ENCODE results near the gene DMRT1. TPM values are rescaled to one million over a fixed set of nuclear protein-coding genes. Genes with fewer than 3 reads are reported as not detected.

Gene DMRT1
- total RNA-seq, 1 donor from 2014 or later, result not detected

DNA sequence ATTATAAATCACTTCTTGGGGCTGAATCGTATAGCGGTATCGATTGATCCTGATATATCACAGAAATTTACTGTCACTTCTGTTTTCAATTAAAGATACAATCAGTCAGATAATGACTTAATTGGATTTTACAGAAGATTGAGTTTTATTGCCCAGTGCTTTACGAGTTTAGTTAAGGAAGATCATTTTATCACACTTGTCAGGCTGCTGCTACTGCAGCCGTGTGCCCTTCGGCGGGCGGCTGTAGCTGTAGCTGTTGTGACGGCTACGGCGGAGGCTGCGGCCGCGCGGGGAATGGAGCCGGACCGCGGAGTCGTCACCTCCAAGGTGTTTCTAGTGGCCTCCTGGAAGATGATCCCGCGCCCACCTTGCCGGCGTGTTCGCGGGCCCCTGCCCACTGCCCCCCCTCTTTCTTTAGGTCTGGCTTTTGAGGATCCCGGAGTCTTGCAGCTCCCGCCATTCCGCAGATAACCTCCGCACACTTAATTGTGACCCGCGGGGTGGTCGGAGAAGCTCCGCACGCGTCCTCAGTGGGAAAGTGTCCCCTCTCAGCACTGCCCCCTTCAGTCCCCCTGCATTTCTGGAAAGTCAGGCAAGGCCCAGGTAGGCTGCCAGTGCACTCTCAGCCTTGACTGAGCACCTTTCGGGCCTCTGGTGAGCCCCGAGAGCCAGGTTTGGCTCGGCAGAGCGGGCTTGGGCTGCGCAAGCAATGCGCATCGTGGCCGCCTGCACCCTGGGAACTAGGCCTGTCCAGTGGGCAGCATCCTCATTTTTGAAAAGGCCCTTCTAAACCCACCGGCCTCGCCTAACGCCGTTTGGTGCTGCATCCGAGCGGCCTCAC lies 128.0 kb downstream of the DMRT1 start:
- no peak overlapping the region for H3K27ac Mint-ChIP-seq (ENCODE audit: unreplicated experiment)
- DNase-seq (ENCODE audit: low read depth) (no peak), FAIRE-seq (no peak)
- H2AFZ ChIP-seq (ENCODE audit: low read depth, low read length), result no peak overlapping the region
- no peak overlapping the region for H3K4me2 ChIP-seq (ENCODE audit: low read length)
- H3K36me3 ChIP-seq (ENCODE audit: insufficient read depth, low read length), result no peaks in the 10 kb centered on the region
- H3K4me3 ChIP-seq (ENCODE audit: insufficient read depth, low read depth, low read length), result no peak overlapping the region
- H3K4me3 Mint-ChIP-seq (ENCODE audit: unreplicated experiment), result no peak overlapping the region
- peak; percentile 71 for TF ChIP-seq EZH2 (IDR thresholded peaks at IDR 0.05; ENCODE audit: insufficient read depth, low read length)
- TF ChIP-seq, protein P1, sequence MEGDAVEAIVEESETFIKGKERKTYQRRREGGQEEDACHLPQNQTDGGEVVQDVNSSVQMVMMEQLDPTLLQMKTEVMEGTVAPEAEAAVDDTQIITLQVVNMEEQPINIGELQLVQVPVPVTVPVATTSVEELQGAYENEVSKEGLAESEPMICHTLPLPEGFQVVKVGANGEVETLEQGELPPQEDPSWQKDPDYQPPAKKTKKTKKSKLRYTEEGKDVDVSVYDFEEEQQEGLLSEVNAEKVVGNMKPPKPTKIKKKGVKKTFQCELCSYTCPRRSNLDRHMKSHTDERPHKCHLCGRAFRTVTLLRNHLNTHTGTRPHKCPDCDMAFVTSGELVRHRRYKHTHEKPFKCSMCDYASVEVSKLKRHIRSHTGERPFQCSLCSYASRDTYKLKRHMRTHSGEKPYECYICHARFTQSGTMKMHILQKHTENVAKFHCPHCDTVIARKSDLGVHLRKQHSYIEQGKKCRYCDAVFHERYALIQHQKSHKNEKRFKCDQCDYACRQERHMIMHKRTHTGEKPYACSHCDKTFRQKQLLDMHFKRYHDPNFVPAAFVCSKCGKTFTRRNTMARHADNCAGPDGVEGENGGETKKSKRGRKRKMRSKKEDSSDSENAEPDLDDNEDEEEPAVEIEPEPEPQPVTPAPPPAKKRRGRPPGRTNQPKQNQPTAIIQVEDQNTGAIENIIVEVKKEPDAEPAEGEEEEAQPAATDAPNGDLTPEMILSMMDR (IDR thresholded peaks at IDR 0.05; ENCODE audit: insufficient read depth, low read depth, low read length), result no peak
- H3K27me3 Mint-ChIP-seq (ENCODE audit: low read depth, unreplicated experiment), result peaks cover 79% of the 10 kb centered on the region
- no peaks in the 10 kb centered on the region for H3K4me1 ChIP-seq (ENCODE audit: insufficient read depth, low read length)
- H3K79me2 ChIP-seq (ENCODE audit: insufficient read depth, low read length), result no peaks in the 10 kb centered on the region
- H3K9me3 ChIP-seq (ENCODE audit: insufficient read depth, low read depth, low read length), result no peaks in the 10 kb centered on the region
- peaks cover 12% of the 10 kb centered on the region for H3K9me3 Mint-ChIP-seq (ENCODE audit: unreplicated experiment)
- H3K4me1 Mint-ChIP-seq (ENCODE audit: low read depth, unreplicated experiment), result no peaks in the 10 kb centered on the region
- peaks cover 88% of the 10 kb centered on the region for H3K27me3 ChIP-seq (ENCODE audit: insufficient read depth, low read length)
- H3K27ac ChIP-seq (ENCODE audit: low read depth, low read length), result no peak overlapping the region
- no peaks in the 10 kb centered on the region for H4K20me1 ChIP-seq (ENCODE audit: insufficient read depth, low read length)
- H3K9ac ChIP-seq (ENCODE audit: low read length), result no peak overlapping the region
- H3K36me3 Mint-ChIP-seq (ENCODE audit: low read depth, unreplicated experiment), result no peaks in the 10 kb centered on the region

DNA sequence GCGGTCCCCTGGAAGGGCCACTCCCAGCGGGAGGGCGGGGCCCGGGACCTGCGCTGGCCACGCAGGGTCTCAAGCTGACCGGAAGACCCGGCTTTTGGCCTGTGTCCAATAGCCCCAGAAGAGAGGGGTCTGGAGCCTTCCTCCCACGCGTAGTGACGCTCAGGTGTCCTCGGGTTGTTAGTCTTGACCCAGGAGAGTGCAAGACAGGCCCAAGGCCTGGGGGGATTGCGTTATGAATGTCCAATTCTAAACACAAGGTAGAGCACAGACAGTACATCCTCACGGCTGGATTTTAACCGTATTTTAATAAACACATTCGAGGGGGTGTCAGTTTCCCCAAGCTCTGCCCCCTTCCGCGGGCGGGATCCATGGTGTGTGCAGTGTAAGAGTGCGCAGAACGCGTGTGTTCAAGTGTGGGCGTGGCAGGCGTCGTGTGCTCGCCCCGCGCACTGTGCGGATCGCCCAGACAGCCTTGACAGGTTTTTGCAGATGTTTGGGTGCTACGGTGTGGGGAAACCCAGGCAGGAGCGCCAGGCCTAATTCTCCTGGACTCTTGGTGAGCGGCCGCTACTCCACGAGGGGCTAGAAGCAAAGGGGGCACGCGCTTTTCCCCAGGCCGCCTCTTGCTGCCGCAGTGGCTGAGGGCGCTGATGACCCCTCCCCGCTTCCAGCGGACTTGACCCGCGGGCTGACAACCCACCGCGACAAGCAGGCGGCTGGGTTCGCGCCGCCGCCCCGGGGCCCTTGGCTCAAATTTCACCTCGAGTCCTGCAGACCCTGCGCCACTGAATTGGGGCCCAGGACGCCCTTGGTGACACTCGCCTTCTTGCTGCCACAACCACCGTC lies 128.9 kb downstream of the DMRT1 start:
- no peaks in the 10 kb centered on the region for H3K36me3 ChIP-seq (ENCODE audit: insufficient read depth, low read length)
- H3K4me3 Mint-ChIP-seq (ENCODE audit: unreplicated experiment), result no peak overlapping the region
- H3K27me3 Mint-ChIP-seq (ENCODE audit: low read depth, unreplicated experiment), result peaks cover 80% of the 10 kb centered on the region
- no peak overlapping the region for H3K4me3 ChIP-seq (ENCODE audit: insufficient read depth, low read depth, low read length)
- no peaks in the 10 kb centered on the region for H3K79me2 ChIP-seq (ENCODE audit: insufficient read depth, low read length)
- DNase-seq (ENCODE audit: low read depth) (no peak), FAIRE-seq (no peak)
- no peak overlapping the region for H3K9ac ChIP-seq (ENCODE audit: low read length)
- H3K36me3 Mint-ChIP-seq (ENCODE audit: low read depth, unreplicated experiment), result no peaks in the 10 kb centered on the region
- H2AFZ ChIP-seq (ENCODE audit: low read depth, low read length), result no peak overlapping the region
- no peak overlapping the region for H3K27ac ChIP-seq (ENCODE audit: low read depth, low read length)
- peaks cover 15% of the 10 kb centered on the region for H3K9me3 Mint-ChIP-seq (ENCODE audit: unreplicated experiment)
- no peaks in the 10 kb centered on the region for H4K20me1 ChIP-seq (ENCODE audit: insufficient read depth, low read length)
- H3K27me3 ChIP-seq (ENCODE audit: insufficient read depth, low read length), result peaks cover 90% of the 10 kb centered on the region
- peak overlapping the region; percentile 47 for H3K27ac Mint-ChIP-seq (ENCODE audit: unreplicated experiment)
- peaks cover 3% of the 10 kb centered on the region for H3K9me3 ChIP-seq (ENCODE audit: insufficient read depth, low read depth, low read length)
- H3K4me1 ChIP-seq (ENCODE audit: insufficient read depth, low read length), result no peaks in the 10 kb centered on the region
- no peaks in the 10 kb centered on the region for H3K4me1 Mint-ChIP-seq (ENCODE audit: low read depth, unreplicated experiment)
- TF ChIP-seq EZH2 (IDR thresholded peaks at IDR 0.05; ENCODE audit: insufficient read depth, low read length), result peak; percentile 2
- TF ChIP-seq, protein P1 (IDR thresholded peaks at IDR 0.05; ENCODE audit: insufficient read depth, low read depth, low read length), result no peak
- no peak overlapping the region for H3K4me2 ChIP-seq (ENCODE audit: low read length)
